Measurements from ENCODE around the gene SYNC. TPM values are rescaled to one million over a fixed set of nuclear protein-coding genes. Genes with fewer than 3 reads are reported as not detected.
"Not testable (repeated sequence)": the region's sequence is repeated elsewhere in the genome, so short reads cannot be mapped to it uniquely, and the experiment has no call there.

The SYNC gene
- total and polyA plus RNA-seq, 2 donors (not counting 1 experiment from before 2014, with no cell fraction given) = 50.9 to 58.1 TPM

DNA sequence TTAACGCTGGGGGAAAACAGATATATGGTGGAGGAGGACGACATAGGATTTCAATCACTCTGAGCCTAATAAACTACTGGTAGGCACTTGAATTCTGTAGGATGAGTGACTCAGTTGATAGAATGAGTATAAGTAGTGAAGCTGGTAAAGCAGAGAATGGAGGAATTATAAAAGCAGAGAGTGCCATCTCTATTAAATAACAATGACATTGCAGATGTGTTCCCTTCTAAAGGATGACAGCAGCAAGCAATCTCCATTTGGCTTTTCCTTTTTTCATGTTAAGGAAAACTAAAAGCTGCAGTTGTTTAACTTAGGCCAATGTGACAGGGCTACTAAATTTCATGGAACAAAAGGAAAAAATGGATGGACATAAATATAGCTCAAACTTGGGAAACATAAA, 69.7 kb downstream of the SYNC start:
- no peaks in the 10 kb centered on the region for H3K27me3 ChIP-seq (ENCODE audit: control insufficient read depth, insufficient read depth, low read length)
- no peaks in the 10 kb centered on the region for H4K20me1 ChIP-seq (ENCODE audit: control insufficient read depth, extremely low read depth, insufficient read depth, low read length)
- no peak overlapping the region for H3K27ac ChIP-seq (ENCODE audit: insufficient read depth, low read length)
- peaks cover 4% of the 10 kb centered on the region for H3K79me2 ChIP-seq (ENCODE audit: control insufficient read depth, insufficient read depth, low read length)
- no peak overlapping the region for H3K9ac ChIP-seq (ENCODE audit: insufficient read depth, low read length)
- H3K4me1 ChIP-seq (ENCODE audit: control insufficient read depth, extremely low read depth, insufficient read depth, low read length) = no peaks in the 10 kb centered on the region
- no peak for DNase-seq (ENCODE audit: low read depth in 2 of 2)
- no peak for TF ChIP-seq EZH2 (IDR thresholded peaks at IDR 0.05; ENCODE audit: low read length, missing control alignments)
- TF ChIP-seq, protein P1, sequence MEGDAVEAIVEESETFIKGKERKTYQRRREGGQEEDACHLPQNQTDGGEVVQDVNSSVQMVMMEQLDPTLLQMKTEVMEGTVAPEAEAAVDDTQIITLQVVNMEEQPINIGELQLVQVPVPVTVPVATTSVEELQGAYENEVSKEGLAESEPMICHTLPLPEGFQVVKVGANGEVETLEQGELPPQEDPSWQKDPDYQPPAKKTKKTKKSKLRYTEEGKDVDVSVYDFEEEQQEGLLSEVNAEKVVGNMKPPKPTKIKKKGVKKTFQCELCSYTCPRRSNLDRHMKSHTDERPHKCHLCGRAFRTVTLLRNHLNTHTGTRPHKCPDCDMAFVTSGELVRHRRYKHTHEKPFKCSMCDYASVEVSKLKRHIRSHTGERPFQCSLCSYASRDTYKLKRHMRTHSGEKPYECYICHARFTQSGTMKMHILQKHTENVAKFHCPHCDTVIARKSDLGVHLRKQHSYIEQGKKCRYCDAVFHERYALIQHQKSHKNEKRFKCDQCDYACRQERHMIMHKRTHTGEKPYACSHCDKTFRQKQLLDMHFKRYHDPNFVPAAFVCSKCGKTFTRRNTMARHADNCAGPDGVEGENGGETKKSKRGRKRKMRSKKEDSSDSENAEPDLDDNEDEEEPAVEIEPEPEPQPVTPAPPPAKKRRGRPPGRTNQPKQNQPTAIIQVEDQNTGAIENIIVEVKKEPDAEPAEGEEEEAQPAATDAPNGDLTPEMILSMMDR (conservative IDR thresholded peaks at IDR 0.05 in 1 of 2, IDR thresholded peaks at IDR 0.05 in 1 of 2; ENCODE audit: low read depth in 1 of 2, low read length in 2 of 2) = no peak
- no peak overlapping the region for H3K4me3 ChIP-seq (replicated peaks in 1 of 4; ENCODE audit: control extremely low read depth in 1 of 4, insufficient read depth in 1 of 4, low read depth in 3 of 4, low read length in 4 of 4)
- H2AFZ ChIP-seq (ENCODE audit: low read length) = no peak overlapping the region
- H3K36me3 ChIP-seq (ENCODE audit: control insufficient read depth, insufficient read depth, low read length) = no peaks in the 10 kb centered on the region
- H3K9me3 ChIP-seq (ENCODE audit: control insufficient read depth, insufficient read depth, low read depth, low read length) = no peaks in the 10 kb centered on the region
- H3K4me2 ChIP-seq (ENCODE audit: extremely low read depth, insufficient read depth, low read length) = no peak overlapping the region

- not testable (repeated sequence) for H3K4me3 ChIP-seq (replicated peaks in 1 of 4; ENCODE audit: control extremely low read depth in 1 of 4, insufficient read depth in 1 of 4, low read depth in 3 of 4, low read length in 4 of 4); H2AFZ ChIP-seq (ENCODE audit: low read length); H3K9ac ChIP-seq (ENCODE audit: insufficient read depth, low read length); H3K4me1 ChIP-seq (ENCODE audit: control insufficient read depth, extremely low read depth, insufficient read depth, low read length); H3K4me2 ChIP-seq (ENCODE audit: extremely low read depth, insufficient read depth, low read length); H3K9me3 ChIP-seq (ENCODE audit: control insufficient read depth, insufficient read depth, low read depth, low read length); H4K20me1 ChIP-seq (ENCODE audit: control insufficient read depth, extremely low read depth, insufficient read depth, low read length); DNase-seq (ENCODE audit: low read depth in 2 of 2); H3K79me2 ChIP-seq (ENCODE audit: control insufficient read depth, insufficient read depth, low read length); H3K27me3 ChIP-seq (ENCODE audit: control insufficient read depth, insufficient read depth, low read length); H3K36me3 ChIP-seq (ENCODE audit: control insufficient read depth, insufficient read depth, low read length); H3K27ac ChIP-seq (ENCODE audit: insufficient read depth, low read length)
These were observed 72.4 kb downstream of the SYNC start for GRCh38 chr1:32630173-32630572.

Other genes starting within 250 kb of the SYNC start
- not detected in 2 replicates for gene ZBTB8B, start 237.7 kb downstream of the SYNC start, total RNA-seq
- gene ZBTB8B, start 237.7 kb downstream of the SYNC start, polyA plus RNA-seq = not detected in 2 replicates
- 5.6 and 5.9 TPM in 2 replicates for gene ZBTB8A, start 163.3 kb downstream of the SYNC start, total RNA-seq
- 6.0 and 6.9 TPM in 2 replicates for gene ZBTB8A, start 163.3 kb downstream of the SYNC start, polyA plus RNA-seq
- gene ZBTB8OS, start 52.2 kb downstream of the SYNC start, total RNA-seq = 37.8 and 38.0 TPM in 2 replicates
- gene ZBTB8OS, start 52.2 kb downstream of the SYNC start, polyA plus RNA-seq = 72.6 and 92.3 TPM in 2 replicates
- gene RBBP4, start 51.6 kb downstream of the SYNC start, total RNA-seq = 92.5 and 95.0 TPM in 2 replicates
- gene RBBP4, start 51.6 kb downstream of the SYNC start, polyA plus RNA-seq = 169 TPM in 2 replicates
- gene YARS1, start 114.6 kb upstream of the SYNC start, total RNA-seq = 217 and 295 TPM in 2 replicates
- gene YARS1, start 114.6 kb upstream of the SYNC start, polyA plus RNA-seq = 85.8 and 94.4 TPM in 2 replicates
- gene S100PBP, start 114.9 kb upstream of the SYNC start, total RNA-seq = 26.7 and 36.3 TPM in 2 replicates
- 30.7 and 41.8 TPM in 2 replicates for gene S100PBP, start 114.9 kb upstream of the SYNC start, polyA plus RNA-seq
- 0.33 and 1.0 TPM in 2 replicates for gene FNDC5, start 168.1 kb upstream of the SYNC start, total RNA-seq
- gene FNDC5, start 168.1 kb upstream of the SYNC start, polyA plus RNA-seq = 0.38 and 1.6 TPM in 2 replicates
- gene HPCA, start 183.7 kb upstream of the SYNC start, total RNA-seq = 0.33 TPM in 1 of 2 replicates, not detected in the other
- 0.06 TPM in 1 of 2 replicates, not detected in the other for gene HPCA, start 183.7 kb upstream of the SYNC start, polyA plus RNA-seq
- gene TMEM54, start 198.6 kb upstream of the SYNC start, total RNA-seq = 57.5 and 69.9 TPM in 2 replicates
- gene TMEM54, start 198.6 kb upstream of the SYNC start, polyA plus RNA-seq = 24.2 and 38.1 TPM in 2 replicates